ENCODE results near the gene DNAJC22. TPM values are rescaled to one million over a fixed set of nuclear protein-coding genes. Genes with fewer than 3 reads are reported as not detected.

DNAJC22 gene
- total RNA-seq, 1 donor from 2014 or later, result 0.26 TPM

- DNase-seq (ENCODE audit: low read depth) (no peak), FAIRE-seq (no peak)
- Histone ChIP-seq H3K4me3 (ENCODE audit: low read depth, low read length) (no peak overlapping the region), H3K27me3 (ENCODE audit: control insufficient read depth, insufficient read depth, low read length) (no peaks in the 10 kb centered on the region), H3K36me3 (ENCODE audit: control insufficient read depth, insufficient read depth, low read length) (no peaks in the 10 kb centered on the region)
- TF ChIP-seq, protein P1, sequence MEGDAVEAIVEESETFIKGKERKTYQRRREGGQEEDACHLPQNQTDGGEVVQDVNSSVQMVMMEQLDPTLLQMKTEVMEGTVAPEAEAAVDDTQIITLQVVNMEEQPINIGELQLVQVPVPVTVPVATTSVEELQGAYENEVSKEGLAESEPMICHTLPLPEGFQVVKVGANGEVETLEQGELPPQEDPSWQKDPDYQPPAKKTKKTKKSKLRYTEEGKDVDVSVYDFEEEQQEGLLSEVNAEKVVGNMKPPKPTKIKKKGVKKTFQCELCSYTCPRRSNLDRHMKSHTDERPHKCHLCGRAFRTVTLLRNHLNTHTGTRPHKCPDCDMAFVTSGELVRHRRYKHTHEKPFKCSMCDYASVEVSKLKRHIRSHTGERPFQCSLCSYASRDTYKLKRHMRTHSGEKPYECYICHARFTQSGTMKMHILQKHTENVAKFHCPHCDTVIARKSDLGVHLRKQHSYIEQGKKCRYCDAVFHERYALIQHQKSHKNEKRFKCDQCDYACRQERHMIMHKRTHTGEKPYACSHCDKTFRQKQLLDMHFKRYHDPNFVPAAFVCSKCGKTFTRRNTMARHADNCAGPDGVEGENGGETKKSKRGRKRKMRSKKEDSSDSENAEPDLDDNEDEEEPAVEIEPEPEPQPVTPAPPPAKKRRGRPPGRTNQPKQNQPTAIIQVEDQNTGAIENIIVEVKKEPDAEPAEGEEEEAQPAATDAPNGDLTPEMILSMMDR (IDR thresholded peaks at IDR 0.05; ENCODE audit: insufficient read depth, low read length, severe bottlenecking), result no peak
These were observed 9.2 kb downstream of the DNAJC22 start for GRCh38 chr12:49355913-49356312.

GRCh38 chr12:49357103-49357678 is 10.5 kb downstream of the DNAJC22 start:
- FAIRE-seq, result no peak
- TF ChIP-seq, protein P1 (IDR thresholded peaks at IDR 0.05; ENCODE audit: insufficient read depth, low read length, severe bottlenecking), result peak; percentile 22
- peak; percentile 67 for DNase-seq (ENCODE audit: low read depth)

DNA sequence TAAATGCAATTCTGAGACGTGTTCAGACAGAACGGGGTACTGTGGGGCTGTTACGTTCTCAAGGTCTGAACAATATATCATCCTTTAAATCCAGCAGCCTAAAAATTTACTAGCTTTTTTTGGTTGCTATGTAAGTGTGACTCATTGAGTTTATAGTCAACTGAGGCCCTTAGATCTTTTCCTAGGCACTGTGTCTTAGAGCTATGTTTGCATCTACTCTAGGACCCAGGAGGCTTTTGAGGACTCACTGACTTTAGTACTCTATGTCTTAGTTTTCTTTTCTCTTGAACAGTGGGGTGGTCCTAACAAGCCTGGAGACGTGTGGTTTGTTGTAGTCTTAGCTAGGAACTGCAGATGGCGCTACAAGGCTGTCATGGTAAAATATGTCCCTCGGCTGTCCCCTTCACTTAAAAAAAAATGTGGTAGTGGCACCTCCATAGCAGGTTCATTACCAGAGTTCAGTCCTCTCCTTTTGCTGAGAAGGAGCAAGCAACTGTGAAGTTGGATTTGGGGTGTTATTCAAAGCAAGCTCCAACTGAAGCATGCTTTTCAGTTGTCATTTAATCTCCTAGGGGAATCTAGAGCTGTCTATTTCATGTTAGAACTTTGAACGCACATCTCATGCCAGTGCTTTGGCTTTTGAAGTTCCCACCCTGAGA is 11.9 kb downstream of the DNAJC22 start:
- FAIRE-seq (no peak), DNase-seq (ENCODE audit: low read depth) (peak; percentile 60)
- no peak overlapping the region for H3K4me3 ChIP-seq (ENCODE audit: low read depth, low read length)
- no peaks in the 10 kb centered on the region for H3K27me3 ChIP-seq (ENCODE audit: control insufficient read depth, insufficient read depth, low read length)
- TF ChIP-seq, protein P1 (IDR thresholded peaks at IDR 0.05; ENCODE audit: insufficient read depth, low read length, severe bottlenecking), result peak; percentile 79
- H3K36me3 ChIP-seq (ENCODE audit: control insufficient read depth, insufficient read depth, low read length), result no peaks in the 10 kb centered on the region

More at GRCh38 chr12:49357103-49357678, 10.5 kb downstream of the DNAJC22 start:
- Histone ChIP-seq H3K4me3 (ENCODE audit: low read depth, low read length) (no peak overlapping the region), H3K27me3 (ENCODE audit: control insufficient read depth, insufficient read depth, low read length) (no peaks in the 10 kb centered on the region), H3K36me3 (ENCODE audit: control insufficient read depth, insufficient read depth, low read length) (no peaks in the 10 kb centered on the region)

DNA sequence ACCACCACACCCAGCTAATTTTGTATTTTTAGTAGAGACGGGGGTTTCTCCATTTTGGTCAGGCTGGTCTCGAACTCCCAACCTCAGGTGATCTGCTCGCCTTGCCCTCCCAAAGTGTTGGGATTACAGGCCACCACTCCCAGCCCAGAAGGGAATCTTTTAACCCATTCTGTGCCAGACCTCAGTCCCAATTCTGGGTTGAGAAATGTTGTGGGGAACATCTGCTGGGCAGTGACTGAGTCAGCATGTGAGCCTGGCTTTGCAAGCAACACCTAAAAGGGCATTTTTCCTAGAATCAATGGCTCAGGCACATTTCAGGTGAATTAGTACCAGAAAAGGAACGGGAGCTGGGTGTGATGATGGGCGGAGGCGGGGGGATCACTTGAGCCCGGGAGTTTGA is 13.0 kb downstream of the DNAJC22 start:
- TF ChIP-seq, protein P1 (IDR thresholded peaks at IDR 0.05; ENCODE audit: insufficient read depth, low read length, severe bottlenecking), result no peak
- Histone ChIP-seq H3K4me3 (ENCODE audit: low read depth, low read length) (no peak overlapping the region), H3K36me3 (ENCODE audit: control insufficient read depth, insufficient read depth, low read length) (no peaks in the 10 kb centered on the region), H3K27me3 (ENCODE audit: control insufficient read depth, insufficient read depth, low read length) (no peaks in the 10 kb centered on the region)
- no peak for DNase-seq (ENCODE audit: low read depth)
- no peak for FAIRE-seq

DNA sequence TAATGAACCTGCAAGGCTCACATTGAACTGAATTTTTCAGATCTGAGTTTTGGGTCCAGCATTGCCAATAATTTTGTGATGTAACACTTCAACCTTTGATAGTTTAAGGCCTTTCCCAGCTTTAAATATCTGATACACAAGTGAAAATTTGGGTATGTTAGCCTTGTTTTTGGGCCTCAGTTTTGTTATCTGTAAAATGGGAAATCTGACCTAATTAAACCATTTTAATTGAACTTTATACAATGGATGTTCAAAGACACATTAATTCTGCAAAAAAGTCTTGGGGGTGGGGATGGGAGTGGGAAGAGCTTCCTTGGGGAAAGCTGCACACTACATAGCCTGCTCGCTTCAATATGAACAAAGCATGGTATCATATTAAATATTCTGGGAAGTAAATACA is 15.4 kb downstream of the DNAJC22 start:
- H3K36me3 ChIP-seq (ENCODE audit: control insufficient read depth, insufficient read depth, low read length), result no peaks in the 10 kb centered on the region
- FAIRE-seq (no peak), DNase-seq (ENCODE audit: low read depth) (no peak)
- no peak overlapping the region for H3K4me3 ChIP-seq (ENCODE audit: low read depth, low read length)
- no peaks in the 10 kb centered on the region for H3K27me3 ChIP-seq (ENCODE audit: control insufficient read depth, insufficient read depth, low read length)
- TF ChIP-seq, protein P1 (IDR thresholded peaks at IDR 0.05; ENCODE audit: insufficient read depth, low read length, severe bottlenecking), result no peak
